ENCODE data around the gene KLF11. TPM values are rescaled to one million over a fixed set of nuclear protein-coding genes. Genes with fewer than 3 reads are reported as not detected.
"Not testable (repeated sequence)": the region's sequence is repeated elsewhere in the genome, so short reads cannot be mapped to it uniquely, and the experiment has no call there.

Gene KLF11
- total RNA-seq, 6 donors from 2014 or later, result 14.3 to 38.7 (median 23.4) TPM

DNA sequence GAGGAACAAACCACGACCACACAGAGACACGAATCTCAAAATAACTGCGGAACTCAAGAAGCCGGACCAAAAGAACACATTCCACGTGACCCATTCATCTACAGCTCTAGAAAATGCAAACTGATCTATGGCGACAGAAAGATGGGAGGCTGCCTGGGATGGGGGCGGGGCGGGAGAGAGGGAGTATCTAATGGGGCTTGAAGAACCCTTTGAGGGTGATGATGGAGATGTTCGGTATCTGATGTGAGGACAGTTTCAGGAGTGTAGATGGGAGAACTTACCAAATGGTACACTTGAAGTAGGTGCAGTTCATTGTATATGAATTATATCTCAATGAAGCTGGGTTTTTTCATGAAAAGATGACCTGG lies 34.6 kb upstream of the KLF11 start:
- 86% methylated on average over 9 of the region's 9 CpGs for WGBS, 2 donors
- TF ChIP-seq POLR2AphosphoS5 (IDR thresholded peaks at IDR 0.05) (no peak), EP300 (IDR thresholded peaks at IDR 0.05) (no peak), POLR2A (IDR thresholded peaks at IDR 0.05) (no peak)
- TF ChIP-seq, protein P1, sequence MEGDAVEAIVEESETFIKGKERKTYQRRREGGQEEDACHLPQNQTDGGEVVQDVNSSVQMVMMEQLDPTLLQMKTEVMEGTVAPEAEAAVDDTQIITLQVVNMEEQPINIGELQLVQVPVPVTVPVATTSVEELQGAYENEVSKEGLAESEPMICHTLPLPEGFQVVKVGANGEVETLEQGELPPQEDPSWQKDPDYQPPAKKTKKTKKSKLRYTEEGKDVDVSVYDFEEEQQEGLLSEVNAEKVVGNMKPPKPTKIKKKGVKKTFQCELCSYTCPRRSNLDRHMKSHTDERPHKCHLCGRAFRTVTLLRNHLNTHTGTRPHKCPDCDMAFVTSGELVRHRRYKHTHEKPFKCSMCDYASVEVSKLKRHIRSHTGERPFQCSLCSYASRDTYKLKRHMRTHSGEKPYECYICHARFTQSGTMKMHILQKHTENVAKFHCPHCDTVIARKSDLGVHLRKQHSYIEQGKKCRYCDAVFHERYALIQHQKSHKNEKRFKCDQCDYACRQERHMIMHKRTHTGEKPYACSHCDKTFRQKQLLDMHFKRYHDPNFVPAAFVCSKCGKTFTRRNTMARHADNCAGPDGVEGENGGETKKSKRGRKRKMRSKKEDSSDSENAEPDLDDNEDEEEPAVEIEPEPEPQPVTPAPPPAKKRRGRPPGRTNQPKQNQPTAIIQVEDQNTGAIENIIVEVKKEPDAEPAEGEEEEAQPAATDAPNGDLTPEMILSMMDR (IDR thresholded peaks at IDR 0.05), result no peak
- H3K4me1 ChIP-seq, result peaks cover 15 to 26% (median 23%) of the 10 kb centered on the region in 4 donors

DNA sequence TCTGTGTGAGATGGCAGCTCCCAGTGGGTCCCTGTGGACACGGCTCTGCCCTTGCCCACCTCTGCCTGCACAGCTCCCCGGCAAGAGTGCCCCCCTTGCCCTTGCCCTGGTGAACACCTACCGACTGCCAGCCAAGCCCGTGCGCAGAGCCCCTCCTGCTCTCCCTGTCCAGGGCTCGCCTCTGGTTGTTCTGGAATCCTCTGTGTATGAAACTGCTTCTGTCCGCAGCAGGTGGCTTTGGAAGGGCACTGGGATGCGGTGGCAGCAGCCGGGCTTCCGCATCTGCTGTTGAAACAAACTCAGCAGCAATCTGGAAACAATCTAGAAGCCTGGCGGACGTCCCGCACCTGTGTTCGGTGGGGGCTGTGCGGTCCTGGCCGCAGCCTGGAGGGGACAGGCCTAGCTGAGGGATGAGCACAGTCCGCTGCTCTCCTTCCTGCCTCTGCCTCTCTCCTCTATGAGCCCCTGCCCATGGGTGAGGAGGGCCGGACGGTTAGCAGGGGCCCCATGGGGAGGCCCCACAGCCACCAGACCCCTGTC lies 34.0 kb upstream of the KLF11 start:
- WGBS, 2 donors, result 85 to 94% methylated on average over 3 to 19 of the region's 19 CpGs
- Histone ChIP-seq H3K36me3 (no peaks in the 10 kb centered on the region), H3K27me3 (no peaks in the 10 kb centered on the region), H3K9me3 (no peaks in the 10 kb centered on the region), H3K27ac (peak overlapping the region in 3 of 4 donors; percentile 52 to 69 (median 61)), H3K4me3 (no peak overlapping the region), H3K4me1 (peaks cover 15 to 26% (median 23%) of the 10 kb centered on the region in 4 donors)
- no peak for TF ChIP-seq POLR2AphosphoS5 (IDR thresholded peaks at IDR 0.05)
- no peak for TF ChIP-seq POLR2A (IDR thresholded peaks at IDR 0.05)
- no peak for TF ChIP-seq EP300 (IDR thresholded peaks at IDR 0.05)
- TF ChIP-seq, protein P1 (IDR thresholded peaks at IDR 0.05), result no peak
- ATAC-seq (ENCODE audit: low FRiP score in 2 of 2), result peak in 1 of 2 donors; percentile 34
- peak in 1 of 2 donors; percentile 77 for DNase-seq

More for the DNA sequence above, 34.6 kb upstream of the KLF11 start:
- H3K36me3 ChIP-seq, result no peaks in the 10 kb centered on the region
- H3K9me3 ChIP-seq, result no peaks in the 10 kb centered on the region
- DNase-seq, result no peak
- no peak for ATAC-seq (ENCODE audit: low FRiP score in 2 of 2)
- H3K27me3 ChIP-seq, result no peaks in the 10 kb centered on the region
- no peak overlapping the region for H3K4me3 ChIP-seq
- peak overlapping the region in 1 of 4 donors; percentile 34 for H3K27ac ChIP-seq

DNA sequence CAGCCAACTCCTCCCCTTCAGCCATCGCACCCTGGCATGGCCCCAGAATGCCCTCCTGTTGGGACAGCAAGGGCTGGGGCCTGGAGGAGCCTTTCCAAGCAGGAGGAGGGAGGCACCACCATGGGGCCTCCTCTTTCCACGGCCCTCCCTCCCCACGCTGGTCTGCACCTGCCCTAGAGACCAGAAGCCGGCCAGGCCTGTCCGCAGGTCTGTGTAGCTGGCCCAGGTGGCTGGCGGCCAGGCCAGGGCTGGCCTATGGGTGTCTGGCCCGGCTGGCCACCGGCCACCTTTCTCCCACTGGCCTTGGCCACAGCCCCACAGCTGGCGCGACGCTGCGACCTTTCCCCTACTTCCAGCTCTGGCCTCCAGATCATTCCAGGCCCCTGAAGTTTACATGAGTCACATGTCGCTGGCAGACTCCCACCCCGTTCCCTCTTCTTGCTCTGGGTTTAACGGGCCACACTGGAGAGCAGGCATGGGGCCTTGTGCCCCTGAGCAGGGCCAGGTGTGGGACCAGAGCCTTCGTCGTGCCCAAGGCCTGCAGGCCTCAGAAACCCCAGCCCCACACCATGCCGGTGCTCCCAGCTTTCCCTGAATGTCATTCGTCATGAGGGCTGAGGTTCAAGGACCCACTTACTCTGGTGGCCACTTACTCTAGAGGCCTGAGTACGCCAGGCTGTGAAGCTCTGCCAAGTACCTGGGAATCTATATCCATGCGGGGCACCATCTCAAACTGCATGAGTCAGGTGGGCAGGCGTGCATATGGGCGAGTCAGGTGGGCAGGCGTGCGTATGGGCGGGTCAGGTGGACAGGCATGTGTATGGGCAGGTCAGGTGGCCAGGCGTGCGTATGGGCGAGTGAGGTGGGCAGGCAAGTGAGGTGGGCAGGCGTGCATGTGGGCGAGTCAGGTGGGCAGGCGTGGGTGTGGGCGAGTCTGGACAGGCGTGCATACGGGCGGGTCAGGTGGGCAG lies 33.3 kb upstream of the KLF11 start:
- Histone ChIP-seq H3K36me3 (no peaks in the 10 kb centered on the region), H3K4me3 (no peak overlapping the region), H3K27me3 (no peaks in the 10 kb centered on the region), H3K9me3 (no peaks in the 10 kb centered on the region), H3K27ac (peak overlapping the region in 3 of 4 donors; percentile 52 to 69 (median 61)), H3K4me1 (peaks cover 15 to 26% (median 23%) of the 10 kb centered on the region in 4 donors)
- TF ChIP-seq EP300 (IDR thresholded peaks at IDR 0.05) (no peak), POLR2AphosphoS5 (IDR thresholded peaks at IDR 0.05) (no peak), POLR2A (IDR thresholded peaks at IDR 0.05) (no peak)
- TF ChIP-seq, protein P1 (IDR thresholded peaks at IDR 0.05), result no peak
- WGBS, 2 donors, result 76 to 79% methylated on average over 28 to 32 of the region's 36 CpGs
- DNase-seq (peak; percentile 69 to 92), ATAC-seq (ENCODE audit: low FRiP score in 2 of 2) (peak; percentile 81 to 85)

DNA sequence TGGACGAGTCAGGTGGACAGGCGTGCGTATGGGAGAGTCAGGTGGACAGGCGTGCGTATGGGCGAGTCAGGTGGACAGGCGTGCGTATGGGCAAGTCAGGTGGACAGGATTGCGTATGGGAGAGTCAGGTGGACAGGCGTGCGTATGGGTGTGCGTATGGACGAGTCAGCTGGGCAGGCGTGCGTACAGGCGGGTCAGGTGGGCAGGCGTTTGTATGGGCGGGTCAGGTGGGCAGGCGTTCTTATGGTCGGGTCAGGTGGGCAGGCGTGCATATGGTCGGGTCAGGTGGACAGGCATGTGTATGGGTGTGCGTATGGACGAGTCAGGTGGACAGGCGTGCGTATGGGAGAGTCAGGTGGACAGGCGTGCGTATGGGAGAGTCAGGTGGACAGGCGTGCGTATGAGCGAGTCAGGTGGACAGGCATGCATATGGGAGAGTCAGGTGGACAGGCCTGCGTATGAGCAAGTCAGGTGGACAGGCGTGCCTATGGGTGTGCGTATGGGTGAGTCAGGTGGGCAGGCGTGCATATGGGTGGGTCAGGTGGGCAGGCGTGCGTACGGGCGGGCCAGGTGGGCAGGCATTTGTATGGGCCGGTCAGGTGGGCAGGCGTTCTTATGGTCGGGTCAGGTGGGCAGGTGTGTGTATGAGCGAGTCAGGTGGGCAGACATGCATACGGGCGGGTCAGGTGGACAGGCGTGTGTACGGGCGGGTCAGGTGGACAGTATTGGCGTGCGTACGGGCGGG lies 32.3 kb upstream of the KLF11 start:
- H3K4me1 ChIP-seq, result peaks cover 15 to 26% (median 23%) of the 10 kb centered on the region in 4 donors
- not testable (repeated sequence) for H3K9me3 ChIP-seq; H3K4me3 ChIP-seq; H3K36me3 ChIP-seq; ATAC-seq (ENCODE audit: low FRiP score in 2 of 2); H3K27ac ChIP-seq; H3K27me3 ChIP-seq
- WGBS, 2 donors, result 93 to 96% methylated on average over 52 of the region's 52 CpGs
- DNase-seq, result peak in 1 of 2 donors; percentile 72

DNA sequence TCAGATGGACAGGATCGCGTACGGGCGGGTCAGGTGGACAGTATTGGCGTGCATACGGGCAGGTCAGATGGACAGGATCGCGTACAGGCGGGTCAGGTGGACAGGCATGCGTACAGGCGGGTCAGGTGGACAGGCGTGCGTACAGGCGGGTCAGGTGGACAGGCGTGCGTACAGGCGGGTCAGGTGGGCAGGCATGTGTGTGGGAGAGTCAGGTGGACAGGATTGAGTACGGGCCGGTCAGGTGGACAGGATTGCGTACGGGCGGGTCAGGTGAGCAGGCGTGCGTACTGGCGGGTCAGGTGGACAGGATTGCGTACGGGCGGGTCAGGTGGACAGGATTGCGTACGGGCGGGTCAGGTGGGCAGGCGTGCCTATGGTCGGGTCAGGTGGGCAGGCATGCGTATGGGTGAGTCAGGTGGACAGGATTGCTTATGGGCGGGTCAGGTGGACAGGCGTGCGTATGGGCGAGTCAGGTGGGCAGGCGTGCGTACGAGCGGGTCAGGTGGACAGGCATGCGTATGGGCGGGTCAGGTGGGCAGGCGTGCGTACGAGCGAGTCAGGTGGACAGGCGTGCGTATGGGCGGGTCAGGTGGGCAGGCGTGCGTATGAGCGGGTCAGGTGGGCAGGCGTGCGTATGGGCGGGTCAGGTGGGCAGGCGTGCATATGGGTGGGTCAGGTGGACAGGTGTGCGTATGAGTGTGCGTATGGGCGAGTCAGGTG lies 31.6 kb upstream of the KLF11 start:
- H3K27ac ChIP-seq; H3K36me3 ChIP-seq; ATAC-seq (ENCODE audit: low FRiP score in 2 of 2); H3K27me3 ChIP-seq; H3K4me3 ChIP-seq; H3K9me3 ChIP-seq: not testable (repeated sequence)
- DNase-seq, result peak in 1 of 2 donors; percentile 82
- peaks cover 15 to 20% (median 17%) of the 10 kb centered on the region in 4 donors for H3K4me1 ChIP-seq
- WGBS, 2 donors, result 93 to 94% methylated on average over 45 to 61 of the region's 61 CpGs

DNA sequence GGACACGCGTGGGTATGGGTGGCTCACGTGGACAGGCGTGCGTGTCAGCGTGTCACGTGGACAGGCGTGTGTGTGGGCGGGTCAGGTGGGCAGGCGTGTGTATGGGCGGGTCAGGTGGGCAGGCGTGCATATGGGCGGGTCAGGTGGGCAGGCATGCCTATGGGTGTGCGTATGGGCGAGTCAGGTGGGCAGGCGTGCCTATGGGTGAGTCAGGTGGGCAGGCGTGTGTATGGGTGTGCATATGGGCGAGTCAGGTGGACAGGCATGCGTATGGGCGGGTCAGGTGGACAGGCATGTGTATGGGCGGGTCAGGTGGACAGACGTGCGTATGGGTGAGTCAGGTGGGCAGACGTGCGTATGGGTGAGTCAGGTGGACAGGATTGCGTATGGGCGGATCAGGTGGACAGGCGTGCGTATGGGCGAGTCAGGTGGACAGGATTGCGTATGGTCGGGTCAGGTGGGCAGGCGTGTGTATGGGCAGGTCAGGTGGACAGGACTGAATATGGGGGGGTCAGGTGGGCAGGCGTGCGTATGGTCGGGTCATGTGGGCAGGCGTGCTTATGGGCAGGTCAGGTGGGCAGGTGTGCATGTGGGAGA lies 30.9 kb upstream of the KLF11 start:
- H3K36me3 ChIP-seq; H3K4me3 ChIP-seq; H3K27me3 ChIP-seq; H3K9me3 ChIP-seq; H3K27ac ChIP-seq; ATAC-seq (ENCODE audit: low FRiP score in 2 of 2): not testable (repeated sequence)
- WGBS, 2 donors, result 93 to 95% methylated on average over 37 of the region's 37 CpGs
- DNase-seq, result peak in 1 of 2 donors; percentile 70
- H3K4me1 ChIP-seq, result peaks cover 12 to 20% (median 14%) of the 10 kb centered on the region in 4 donors

Data from upper lobe of left lung (tissue), 6 donors.